IMR-90 (cell line): ENCODE measurements around the gene MGLL. TPM values are rescaled to one million over a fixed set of nuclear protein-coding genes. Genes with fewer than 3 reads are reported as not detected.

Experiments
- ATAC-seq: fragments of 200-7000 bp; cut with Tn5 transposase; 2 replicates; pipeline ENCODE4 v1.9.1; 2020; ENCODE audit warnings: low read depth, mild to moderate bottlenecking, moderate library complexity
- BruUV-seq: library from RNA; stranded (reverse); fragments of 400-500 nt; replicated peaks from 2 replicates; lab custom pipeline; 2021; lab: Mats Ljungman, UMichigan
- CTCF ChIA-PET: fragments of 300-600 bp; formaldehyde crosslinking; extraction: SDS; loops from one replicate; lab custom pipeline; 2021; ENCODE audit warnings: antibody characterized with exemption; lab: Yijun Ruan, JAX
- POLR2A ChIA-PET: fragments of 300-600 bp; sonication (Branson Sonifier 250); formaldehyde crosslinking; loops from one replicate; lab custom pipeline; 2022; ENCODE audit warnings: antibody characterized with exemption; ENCODE audit not compliant: unreplicated experiment; lab: Charles Lee
- DNase-seq: peaks from one replicate; pipeline ENCODE4 v3.0.0; 2013
- H2AFZ ChIP-seq: replicated peaks from 2 replicates; pipeline ENCODE3; 2013; ENCODE audit warnings: low read length, mild to moderate bottlenecking; ENCODE audit not compliant: poor library complexity
- H2AK5ac ChIP-seq: 2 replicates; pipeline ENCODE4 v1.6.1; 2013; ENCODE audit warnings: low read depth, low read length, inconsistent platforms
- H2AK9ac ChIP-seq: replicated peaks from 2 replicates; pipeline ENCODE3; 2013; ENCODE audit warnings: mild to moderate bottlenecking, low read depth, low read length, moderate library complexity; ENCODE audit not compliant: poor library complexity
- H2BK120ac ChIP-seq: 2 replicates; pipeline ENCODE4 v1.6.1; 2013; ENCODE audit warnings: low read depth, low read length, inconsistent platforms
- H2BK15ac ChIP-seq: 3 replicates; pipeline ENCODE4 v1.6.1; 2013; ENCODE audit warnings: low read depth, low read length, inconsistent platforms
- H2BK20ac ChIP-seq: 2 replicates; pipeline ENCODE4 v1.6.1; 2013; ENCODE audit warnings: low read depth, mild to moderate bottlenecking, inconsistent platforms, low read length, moderate library complexity
- H2BK5ac ChIP-seq: 2 replicates; pipeline ENCODE4 v1.6.1; 2013; ENCODE audit warnings: mild to moderate bottlenecking, low read depth, low read length, inconsistent platforms; ENCODE audit not compliant: poor library complexity, severe bottlenecking
- H3K14ac ChIP-seq: replicated peaks from 2 replicates; pipeline ENCODE4 v1.6.1; 2013; ENCODE audit warnings: low read depth, low read length, inconsistent platforms
- H3K18ac ChIP-seq: 2 replicates; pipeline ENCODE4 v1.6.1; 2013; ENCODE audit warnings: low read depth, low read length, control low read depth
- H3K23ac ChIP-seq: 2 replicates; pipeline ENCODE4 v1.6.1; 2013; ENCODE audit warnings: low read depth, low read length, inconsistent platforms
- H3K27ac ChIP-seq: 2 replicates; pipeline ENCODE4 v1.5.1; 2013; ENCODE audit warnings: mild to moderate bottlenecking, control low read depth, low read length; ENCODE audit not compliant: insufficient read depth
- H3K27me3 ChIP-seq: 2 replicates; pipeline ENCODE4 v1.6.1; 2013; ENCODE audit warnings: low read length; ENCODE audit not compliant: control insufficient read depth, insufficient read depth
- H3K36me3 ChIP-seq: 2 replicates; pipeline ENCODE4 v1.6.1; 2013; ENCODE audit warnings: low read length, mixed read lengths; ENCODE audit not compliant: control insufficient read depth, insufficient read depth
- H3K4ac ChIP-seq: 2 replicates; pipeline ENCODE4 v1.6.1; 2013; ENCODE audit warnings: low read depth, low read length, inconsistent platforms
- H3K4me1 ChIP-seq: 2 replicates; pipeline ENCODE4 v1.6.1; 2013; ENCODE audit warnings: low read length, mixed read lengths; ENCODE audit not compliant: control insufficient read depth, insufficient read depth
- H3K4me2 ChIP-seq: 2 replicates; pipeline ENCODE4 v1.6.1; 2013; ENCODE audit warnings: low read depth, mild to moderate bottlenecking, control low read depth, low read length, moderate library complexity
- H3K4me3 ChIP-seq: 2 replicates; pipeline ENCODE4 v1.5.1; 2013; ENCODE audit warnings: low read depth, mild to moderate bottlenecking, control low read depth, low read length, moderate library complexity; ENCODE audit not compliant: insufficient read depth
- H3K56ac ChIP-seq: 2 replicates; pipeline ENCODE4 v1.6.1; 2013; ENCODE audit warnings: low read length, inconsistent platforms; ENCODE audit not compliant: insufficient read depth; ENCODE audit errors: extremely low read depth
- H3K79me1 ChIP-seq, 2 experiments: 2 replicates each; pipeline ENCODE4 v1.6.1; 2013; ENCODE audit warnings: low read length in 2 of 2, inconsistent platforms in 1 of 2, low read depth in 1 of 2
- H3K9ac ChIP-seq: 2 replicates; pipeline ENCODE4 v1.6.1; 2013; ENCODE audit warnings: low read depth, low read length, control low read depth
- H3K9me1 ChIP-seq: 2 replicates; pipeline ENCODE4 v1.6.1; 2013; ENCODE audit warnings: low read length, inconsistent platforms; ENCODE audit not compliant: insufficient read depth
- H3K9me3 ChIP-seq: 2 replicates; pipeline ENCODE4 v1.6.1; 2013; ENCODE audit warnings: low read length; ENCODE audit not compliant: control insufficient read depth, insufficient read depth
- H4K20me1 ChIP-seq: 2 replicates; pipeline ENCODE4 v1.6.1; 2013; ENCODE audit warnings: low read length, inconsistent platforms; ENCODE audit not compliant: insufficient read depth
- H4K5ac ChIP-seq: 2 replicates; pipeline ENCODE4 v1.6.1; 2013; ENCODE audit warnings: mild to moderate bottlenecking, low read depth, low read length, control low read depth
- H4K8ac ChIP-seq, 2 experiments: 2 replicates each; pipeline ENCODE4 v1.6.1; 2013; ENCODE audit warnings: low read depth in 2 of 2, low read length in 2 of 2, control low read depth in 1 of 2, inconsistent platforms in 1 of 2
- H4K91ac ChIP-seq: 2 replicates; pipeline ENCODE4 v1.6.1; 2013; ENCODE audit warnings: low read depth, low read length, inconsistent platforms; ENCODE audit not compliant: insufficient read depth
- ELK1 ChIP-seq: fragments of 150-350 bp; IDR thresholded peaks from 2 replicates; pipeline ENCODE4 v1.6.1; 2016; ENCODE audit warnings: low read depth, mild to moderate bottlenecking, low read length, moderate library complexity, borderline replicate concordance
- FOS ChIP-seq: fragments of 150-350 bp; IDR thresholded peaks from 2 replicates; pipeline ENCODE4 v1.6.1; 2016; ENCODE audit warnings: low read depth, low read length
- MAFK ChIP-seq: IDR thresholded peaks from 2 replicates; pipeline ENCODE4 v1.6.1; 2012; ENCODE audit warnings: low read depth, low read length, improper control_type of control experiment
- NFE2L2 ChIP-seq: fragments of 150-350 bp; IDR thresholded peaks from 2 replicates; pipeline ENCODE4 v1.6.1; 2016; ENCODE audit warnings: low read depth, mild to moderate bottlenecking, low read length
- RAD21 ChIP-seq: IDR thresholded peaks from 2 replicates; pipeline ENCODE4 v1.6.1; 2012; ENCODE audit warnings: low read length, improper control_type of control experiment
- RCOR1 ChIP-seq: IDR thresholded peaks from 2 replicates; pipeline ENCODE4 v1.6.1; 2012; ENCODE audit warnings: mild to moderate bottlenecking, low read length, improper control_type of control experiment; ENCODE audit not compliant: insufficient replicate concordance
- RFX5 ChIP-seq: IDR thresholded peaks from 2 replicates; pipeline ENCODE4 v1.8.0; 2012; ENCODE audit warnings: low read depth, mild to moderate bottlenecking, low read length, moderate library complexity
- SMC3 ChIP-seq: fragments of 150-350 bp; IDR thresholded peaks from 2 replicates; pipeline ENCODE4 v1.6.1; 2016; ENCODE audit warnings: low read depth, mild to moderate bottlenecking, antibody characterized with exemption, low read length, moderate library complexity
- USF2 ChIP-seq: fragments of 150-350 bp; IDR thresholded peaks from 2 replicates; pipeline ENCODE4 v1.6.1; 2017; ENCODE audit warnings: mild to moderate bottlenecking, antibody characterized with exemption, low read length, low read depth
- WGBS, 2 experiments: methylation state at CpG; one replicate each; pipeline versions ENCODE4 v1.1.5 to v1.1.7; 2013; ENCODE audit warnings: missing lambda C conversion rate in 2 of 2; ENCODE audit not compliant: insufficient read length in 1 of 2; ENCODE audit errors: extremely low coverage in 2 of 2; 5-methylcytosine and 5-hydroxymethylcytosine counted together
- dilution Hi-C: fragments of 300-500 bp; cut with HindIII; formaldehyde crosslinking; loops from one replicate; pipeline ENCODE4 v1.14.3; 2018; ENCODE audit warnings: low sequenced_read_pairs; ENCODE audit not compliant: unreplicated experiment
- in situ Hi-C: fragments of 300-500 bp; cut with MboI; formaldehyde crosslinking; loops from 3 replicates; pipeline ENCODE4 v1.14.3; 2019; ENCODE audit warnings: low sequenced_read_pairs, inconsistent platforms, mixed read lengths
- intact Hi-C: fragments of 100-400 bp; cut with micrococcal nuclease; formaldehyde crosslinking; loops from 2 replicates; pipeline ENCODE4 v1.10.0; 2022
- polyA plus RNA-seq, 3 experiments: library from polyadenylated mRNA; depleted of rRNA; stranded (reverse); fragments of >200 nt; gene quantifications; 2 replicates each; pipeline ENCODE4 v1.2.3, GENCODE V29; 2012; ENCODE audit warnings: low replicate concordance in 1 of 3
- total RNA-seq: library from RNA; depleted of rRNA; stranded (reverse); fragments of >200 nt; gene quantifications from 2 replicates; pipeline ENCODE4 v1.2.3, GENCODE V29; 2012

The MGLL gene
- total and polyA plus RNA-seq, 2 of the 4 experiments (the other 2 are of a cell fraction): 23.7 to 60.6 TPM

GRCh38 chr3:127857333-127857732, 35.0 kb upstream of the MGLL start:
- Histone ChIP-seq H3K4me2 (no peak overlapping the region), H2AK9ac (no peak overlapping the region), H2BK5ac (no peak overlapping the region), H2BK120ac (no peak overlapping the region), H2BK20ac (no peak overlapping the region), H2AFZ (peak overlapping the region; percentile 59), H3K4me1 (no peaks in the 10 kb centered on the region), H4K8ac (no peak overlapping the region), H3K14ac (no peak overlapping the region), H3K79me1 (no peaks in the 10 kb centered on the region), H3K56ac (no peak overlapping the region), H3K27ac (no peak overlapping the region), H4K20me1 (no peaks in the 10 kb centered on the region), H4K91ac (no peak overlapping the region), H2AK5ac (no peak overlapping the region), H3K23ac (no peak overlapping the region), H3K4me3 (no peak overlapping the region), H3K9ac (no peak overlapping the region), H3K9me3 (no peaks in the 10 kb centered on the region), H3K27me3 (peaks cover 32% of the 10 kb centered on the region), H3K9me1 (no peaks in the 10 kb centered on the region), H4K5ac (no peak overlapping the region), H3K4ac (no peak overlapping the region), H3K18ac (no peak overlapping the region), H2BK15ac (no peak overlapping the region), H3K36me3 (no peaks in the 10 kb centered on the region)
- no peak for ATAC-seq
- BruUV-seq: no TSS peak
- peak; percentile 11 for DNase-seq
- intact Hi-C loops: loop anchor here (5.0 kb wide), 1 partner anchor 95 kb away; no protein-coding TSS in a partner anchor
- no CpG with 5 or more reads among the region's 6 CpGs for WGBS, 2 experiments
- CTCF ChIA-PET: no interaction called here
- dilution Hi-C loops: no loop called here
- POLR2A ChIA-PET: no interaction called here
- in situ Hi-C loops: no loop called here
- TF ChIP-seq RCOR1 (no peak), RAD21 (no peak), MAFK (no peak), NFE2L2 (no peak), ELK1 (no peak), FOS (no peak), USF2 (no peak), SMC3 (no peak), RFX5 (no peak)
